Stromal cell of bone marrow (primary cell): ENCODE data around the gene GTF2B.
"Not testable (repeated sequence)": the region's sequence is repeated elsewhere in the genome, so short reads cannot be mapped to it uniquely, and the experiment has no call there.

Experiments used
- DNase-seq: peaks from one replicate; pipeline ENCODE4 v3.0.0-alpha.2; 2012; ENCODE audit warnings: low read depth

The GTF2B gene

DNA sequence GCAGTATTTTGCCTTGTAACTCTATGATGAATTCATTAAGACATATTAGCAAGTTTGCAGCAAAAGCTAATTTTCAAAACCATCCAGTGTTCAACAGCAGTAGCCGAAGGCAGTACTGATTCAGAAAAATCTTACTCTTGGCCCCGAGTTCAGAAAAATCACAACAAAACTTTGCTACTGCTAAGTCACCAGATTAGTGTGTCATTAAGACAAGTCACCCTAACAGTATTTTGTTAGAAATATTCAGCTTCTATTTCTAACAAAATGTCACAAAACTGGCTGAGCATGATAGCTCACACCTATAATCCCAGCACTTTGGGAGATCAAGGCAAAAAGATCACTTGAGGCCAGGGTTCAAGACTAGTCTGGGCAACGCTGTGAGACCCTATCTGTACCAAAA lies 8.2 kb downstream of the GTF2B start:
- DNase-seq, result no peak

DNA sequence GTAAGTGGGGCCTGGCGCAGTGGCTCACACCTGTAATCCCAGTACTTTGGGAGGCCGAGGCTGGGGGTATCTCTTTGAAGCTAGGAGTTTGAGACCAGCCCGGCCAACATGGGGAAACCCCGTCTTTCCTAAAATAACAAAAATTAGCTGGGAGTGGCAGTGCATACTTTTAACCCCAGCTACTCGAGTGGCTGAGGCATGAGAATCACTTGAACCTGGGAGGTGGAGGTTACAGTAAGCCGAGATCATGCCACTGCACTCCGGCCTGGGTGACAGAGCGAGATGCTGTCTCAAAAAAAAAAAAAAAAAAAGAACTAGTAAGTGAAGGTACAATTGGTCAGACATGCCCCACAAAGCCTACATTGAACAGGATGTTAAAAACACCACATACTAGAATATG lies 10.7 kb downstream of the GTF2B start:
- not testable (repeated sequence) for DNase-seq

DNA sequence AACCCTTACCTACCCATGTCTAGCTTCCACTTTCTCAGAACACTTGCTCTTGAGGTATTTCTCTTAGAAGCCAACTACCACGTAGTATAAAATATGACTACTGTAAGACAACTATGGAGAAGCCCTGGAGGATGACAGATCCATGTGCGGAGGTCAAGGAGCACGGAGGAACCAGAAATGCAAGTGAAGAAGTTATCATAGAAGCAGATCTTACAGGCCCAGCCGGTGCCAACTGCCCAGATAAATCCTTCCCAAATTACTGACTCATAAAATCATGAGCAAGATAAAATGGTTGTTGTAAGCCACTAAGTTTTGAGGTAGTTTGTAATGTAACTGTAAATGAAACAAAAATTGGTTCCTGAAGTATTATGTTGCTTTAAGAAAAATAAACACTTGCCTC lies 12.6 kb downstream of the GTF2B start:
- peak; percentile 8 for DNase-seq

DNA sequence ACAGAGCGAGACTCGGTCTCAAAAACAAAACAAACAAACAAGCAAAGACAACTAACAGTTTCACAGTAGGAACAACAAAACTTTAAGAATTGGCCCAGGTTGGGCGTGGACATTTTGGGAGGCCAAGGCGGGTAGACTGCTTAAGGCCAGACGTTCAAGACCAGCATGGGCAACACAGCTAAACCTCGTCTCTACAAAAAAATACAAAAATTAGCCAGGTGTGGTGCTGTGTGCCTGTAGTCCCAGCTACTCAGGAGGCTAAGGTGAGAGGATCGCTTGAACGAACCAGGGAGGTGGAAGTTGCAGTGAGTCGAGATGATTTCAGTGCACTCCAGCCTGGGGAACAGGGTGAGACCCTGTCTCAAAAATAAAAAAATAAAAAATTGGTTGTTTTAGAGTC lies 13.5 kb downstream of the GTF2B start:
- DNase-seq, result no peak

DNA sequence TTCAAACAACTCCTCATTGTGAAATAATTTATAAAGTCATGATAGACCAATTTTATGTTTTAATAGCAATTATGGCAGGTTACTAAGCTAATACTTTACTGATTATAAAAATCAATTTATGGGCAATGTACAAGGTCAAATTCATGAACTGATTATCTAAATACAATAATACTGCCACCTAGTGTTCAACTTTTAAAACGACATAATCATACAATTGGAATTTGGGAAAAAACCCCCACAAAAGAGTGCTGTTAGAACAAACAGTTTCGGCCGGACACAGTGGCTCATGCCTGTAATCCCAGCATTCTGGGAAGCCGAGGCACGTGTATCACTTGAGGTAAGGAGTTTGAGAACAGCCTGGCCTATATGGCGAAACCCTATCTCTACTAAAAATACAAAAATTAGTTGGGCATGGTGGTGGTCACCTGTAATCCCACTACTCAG lies 14.0 kb downstream of the GTF2B start:
- DNase-seq, result peak; percentile 20

DNA sequence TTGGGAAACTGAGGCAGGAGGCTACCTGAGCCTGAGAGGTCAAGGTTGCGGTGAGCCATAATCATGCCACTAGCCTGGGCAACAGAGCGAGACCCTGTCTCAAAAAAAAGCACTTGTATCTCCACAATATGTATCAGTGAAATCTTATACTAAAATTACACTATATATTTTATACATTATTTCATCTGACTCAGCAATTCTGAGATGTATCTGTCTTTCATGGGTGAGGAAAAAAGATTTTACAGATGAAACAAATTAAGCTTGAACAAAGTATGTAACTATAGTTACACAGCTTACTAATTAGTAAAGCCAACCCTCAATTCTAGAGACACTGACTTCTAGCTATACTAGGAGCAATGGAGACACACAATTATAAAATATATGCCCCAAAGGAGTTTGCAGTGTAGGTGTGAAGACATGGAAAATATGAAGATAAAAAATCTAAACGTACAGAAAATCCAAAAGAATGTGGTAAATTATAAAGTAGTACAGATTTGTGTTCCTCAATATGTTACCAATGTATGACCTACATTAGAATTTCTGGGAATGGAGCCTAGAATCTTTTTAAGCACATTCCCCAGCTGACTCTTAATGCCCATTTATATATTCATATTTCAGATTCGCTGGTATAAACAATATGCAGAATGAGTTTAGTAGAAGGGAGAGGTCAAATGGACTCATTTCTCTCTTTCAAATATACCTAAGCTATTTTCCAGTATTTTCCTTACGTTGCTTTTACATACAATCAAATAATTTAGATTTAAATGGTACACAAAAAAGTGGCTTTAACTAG lies 14.6 kb downstream of the GTF2B start:
- no peak for DNase-seq

DNA sequence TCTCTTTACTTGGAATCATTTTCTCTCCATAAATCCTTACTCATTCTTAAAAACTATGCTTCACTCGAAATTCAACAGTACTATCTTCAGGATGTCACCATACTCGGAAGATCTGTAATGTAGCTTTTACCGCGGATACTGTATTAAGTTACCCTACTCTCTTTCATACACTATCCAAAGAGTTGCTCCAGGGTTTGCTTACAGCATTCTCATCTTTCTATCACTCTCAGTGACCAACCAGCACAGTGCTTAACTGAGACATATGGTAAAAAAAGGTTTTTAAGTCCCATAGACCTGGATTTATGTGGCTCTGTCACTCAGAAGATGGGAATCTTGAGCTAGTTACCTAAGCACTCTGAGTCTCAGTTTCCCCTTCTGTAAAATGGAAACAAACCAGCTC lies 15.8 kb downstream of the GTF2B start:
- DNase-seq, result no peak

DNA sequence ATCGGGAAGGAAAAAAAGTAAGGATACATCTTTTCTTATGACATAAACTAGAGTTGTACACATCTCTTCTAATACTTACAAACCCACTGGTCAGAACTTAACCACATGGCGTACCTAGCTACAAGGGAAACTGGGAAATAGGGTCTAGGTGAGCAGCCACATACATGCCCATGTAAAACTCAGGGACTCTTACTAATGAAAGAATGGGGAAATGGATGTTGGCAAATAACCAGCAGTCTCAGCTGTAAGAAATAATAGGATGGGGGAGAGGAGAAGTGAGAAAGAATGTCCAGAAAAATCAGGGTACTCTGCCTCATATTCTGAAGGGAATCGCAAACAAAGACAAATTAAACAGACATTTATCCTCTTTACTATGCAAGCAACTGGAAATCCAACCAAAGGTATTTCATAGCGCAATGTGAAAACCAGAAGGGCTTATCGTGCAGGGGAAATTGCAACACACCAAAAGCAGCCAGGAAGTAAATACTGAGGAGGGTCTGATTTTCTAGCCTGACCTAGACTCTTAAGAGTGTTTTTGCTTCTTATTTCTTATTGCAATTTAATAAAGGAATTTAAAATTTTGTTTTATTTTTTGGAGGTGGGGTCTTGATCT lies 17.5 kb downstream of the GTF2B start:
- DNase-seq, result no peak

DNA sequence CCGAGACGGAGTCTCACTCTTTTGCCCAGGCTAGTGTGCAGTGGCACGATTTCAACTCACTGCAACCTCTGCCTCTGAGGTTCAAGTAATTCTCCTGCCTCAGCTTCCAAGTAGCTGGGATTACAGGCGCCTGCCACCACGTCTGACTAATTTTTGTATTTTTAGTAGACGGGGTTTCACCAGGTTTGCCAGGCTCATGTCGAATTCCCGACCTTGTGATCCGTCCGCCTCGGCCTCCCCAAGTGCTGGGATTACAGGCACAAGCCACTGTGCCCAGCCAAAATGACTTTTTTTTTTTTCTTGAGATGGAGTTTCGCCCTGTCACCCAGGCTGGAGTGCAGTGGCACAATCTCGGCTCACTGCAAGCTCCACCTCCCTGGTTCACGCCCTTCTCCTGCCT lies 21.7 kb downstream of the GTF2B start:
- DNase-seq, result not testable (repeated sequence)

DNA sequence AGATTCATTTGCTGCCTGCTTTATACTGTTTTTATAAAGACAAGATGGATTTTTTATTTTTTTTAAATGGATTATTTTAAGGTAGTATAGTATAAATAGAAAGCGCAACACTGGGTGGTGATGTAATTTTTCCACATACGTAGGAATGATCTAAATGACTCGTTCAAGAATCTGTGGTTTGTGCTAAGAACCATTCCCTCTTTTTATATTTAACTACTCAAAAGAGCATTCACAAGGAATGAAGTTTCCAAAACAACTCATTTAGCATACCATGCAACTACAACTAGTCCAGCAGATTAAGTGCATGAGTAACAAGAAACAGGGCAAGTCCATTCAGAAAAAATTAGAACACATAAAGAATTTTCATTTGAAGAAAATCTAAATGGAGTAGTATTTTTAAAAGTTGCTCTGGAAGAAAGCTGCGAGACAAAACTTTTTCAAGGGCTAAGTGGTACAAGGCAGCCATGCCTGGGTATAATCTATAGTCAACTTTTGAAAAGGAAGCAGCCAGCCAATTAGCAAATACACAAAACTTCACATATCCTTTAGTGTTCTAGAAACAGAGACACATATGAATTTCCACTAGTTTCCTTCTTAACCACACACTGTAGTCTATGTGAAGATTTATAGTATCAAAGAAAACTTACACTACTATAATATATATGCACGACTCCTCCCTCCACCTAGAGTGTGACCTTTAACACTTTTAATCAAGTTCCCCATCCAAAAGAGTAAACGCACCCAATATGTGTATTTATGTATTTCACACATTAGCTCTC lies 23.4 kb downstream of the GTF2B start:
- DNase-seq, result peak; percentile 73

DNA sequence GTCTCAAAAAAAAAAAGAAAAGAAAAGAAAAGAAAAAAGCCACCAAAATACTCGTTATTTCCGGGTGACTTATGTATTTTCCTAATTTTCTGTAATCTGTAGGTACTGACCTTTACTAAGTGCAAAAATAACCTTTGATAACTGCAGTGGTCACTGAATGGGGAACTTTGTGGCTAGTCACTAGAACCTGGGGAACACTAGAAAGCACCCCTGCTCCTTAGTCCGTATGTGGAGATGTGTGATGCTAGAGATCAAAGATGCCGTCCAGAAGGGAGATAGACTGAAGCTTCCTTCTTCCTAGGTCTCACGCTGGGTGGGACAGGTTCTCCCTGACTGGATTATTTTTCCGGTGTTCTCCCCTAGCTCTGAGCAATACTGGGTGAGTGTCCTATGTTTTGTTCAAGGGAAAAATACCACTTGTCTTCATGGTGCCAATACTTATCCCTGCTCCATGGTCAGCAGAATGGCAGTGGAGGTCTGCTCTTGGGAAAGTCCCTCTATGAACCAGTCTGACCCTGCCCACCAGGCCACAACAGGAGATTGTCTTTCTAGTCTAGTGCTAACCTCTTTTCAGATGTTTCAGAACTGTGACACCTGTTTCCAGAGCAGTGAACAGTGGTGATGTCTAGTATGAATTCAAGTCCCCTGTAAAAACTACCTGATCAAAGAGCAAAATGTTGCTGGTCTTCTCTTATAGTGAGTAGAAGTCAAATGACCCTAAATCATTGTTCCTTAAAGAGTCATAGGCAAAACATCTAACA lies 39.9 kb downstream of the GTF2B start:
- DNase-seq, result no peak

DNA sequence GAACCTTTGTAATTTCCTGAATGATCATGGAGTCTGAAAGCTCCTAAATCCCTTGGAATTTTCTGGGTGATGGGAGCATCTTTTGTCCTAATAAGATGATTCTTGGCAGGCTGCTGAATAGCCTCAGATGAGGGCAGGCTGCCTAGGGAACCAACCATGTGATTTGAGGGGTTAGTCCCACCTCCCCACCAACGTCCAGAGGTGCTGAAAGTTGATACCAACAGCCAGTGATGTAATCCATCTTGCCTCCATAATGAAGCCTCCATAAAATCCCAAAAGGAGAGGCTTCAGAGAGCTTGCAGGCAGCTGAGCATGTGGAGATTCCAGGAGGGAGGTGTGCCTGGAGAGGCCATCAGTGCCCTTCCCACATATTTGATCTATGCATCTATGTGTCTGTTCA lies 43.7 kb downstream of the GTF2B start:
- no peak for DNase-seq

DNA sequence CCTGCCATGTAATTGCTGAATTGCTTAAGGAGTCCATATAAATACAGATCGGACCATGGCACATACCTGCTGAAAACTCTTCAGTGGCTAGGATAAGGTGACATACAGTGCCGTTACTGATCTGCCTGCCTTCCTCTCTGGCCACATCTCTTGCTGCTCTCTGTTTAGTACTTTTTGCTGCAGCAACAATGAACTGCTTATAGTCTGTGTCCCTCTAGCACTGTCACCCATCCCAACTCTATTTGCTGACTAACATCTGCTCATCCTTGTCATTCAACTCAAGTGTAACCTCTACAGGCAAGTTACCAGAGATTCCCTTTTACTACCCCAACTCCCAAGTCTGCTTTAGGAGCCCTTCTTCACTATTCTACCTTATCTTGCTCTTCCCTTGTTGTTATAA lies 65.6 kb downstream of the GTF2B start:
- no peak for DNase-seq

DNA sequence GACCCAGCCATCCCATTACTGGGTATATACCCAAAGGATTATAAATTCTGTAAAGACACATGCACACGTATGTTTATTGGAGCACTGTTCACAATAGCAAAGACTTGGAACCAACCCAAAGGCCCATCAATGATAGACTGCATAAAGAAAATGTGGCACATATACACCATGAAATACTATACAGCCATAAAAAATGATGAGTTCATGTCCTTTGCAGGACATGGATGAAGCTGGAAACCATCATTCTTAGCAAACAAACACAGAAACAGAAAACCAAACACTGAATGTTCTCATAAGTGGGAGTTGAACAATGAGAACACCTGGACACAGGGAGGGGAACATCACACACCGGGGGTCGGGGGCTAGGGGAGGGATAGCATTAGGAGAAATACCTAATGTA lies 71.7 kb downstream of the GTF2B start:
- not testable (repeated sequence) for DNase-seq

DNA sequence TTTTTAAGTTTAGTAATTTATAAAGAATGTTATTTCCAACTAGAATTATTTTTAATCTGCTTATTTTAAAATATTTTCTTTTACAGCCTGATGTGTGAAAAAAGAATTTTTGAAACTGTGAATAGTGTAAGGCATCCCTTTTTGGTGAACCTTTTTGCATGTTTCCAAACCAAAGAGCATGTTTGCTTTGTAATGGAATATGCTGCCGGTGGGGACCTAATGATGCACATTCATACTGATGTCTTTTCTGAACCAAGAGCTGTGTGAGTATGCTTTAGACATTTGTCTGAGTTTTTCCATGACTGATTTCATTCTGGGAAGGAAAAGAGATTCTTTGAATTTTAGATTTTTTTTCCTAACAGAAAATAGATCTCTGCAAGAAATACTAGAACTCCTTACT lies 77.9 kb downstream of the GTF2B start:
- DNase-seq, result peak; percentile 24

DNA sequence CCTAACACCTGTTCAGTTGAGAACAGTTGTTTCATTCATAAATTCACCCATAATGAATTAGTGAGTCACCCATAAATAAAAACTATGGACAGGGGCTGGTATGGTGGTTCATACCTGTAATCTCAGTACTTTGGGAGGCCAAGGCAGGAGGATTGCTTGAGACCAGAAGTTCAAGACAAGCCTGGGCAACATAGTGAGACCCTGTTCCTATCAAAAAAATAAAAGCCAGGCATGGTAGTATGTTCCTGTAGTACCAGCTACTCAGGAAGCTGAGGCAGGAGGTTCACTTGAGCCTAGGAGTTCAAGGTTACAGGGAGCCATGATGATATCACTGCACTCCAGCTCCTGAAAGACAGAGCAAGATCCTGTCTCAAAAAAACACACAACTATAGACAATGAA lies 79.0 kb downstream of the GTF2B start:
- no peak for DNase-seq

DNA sequence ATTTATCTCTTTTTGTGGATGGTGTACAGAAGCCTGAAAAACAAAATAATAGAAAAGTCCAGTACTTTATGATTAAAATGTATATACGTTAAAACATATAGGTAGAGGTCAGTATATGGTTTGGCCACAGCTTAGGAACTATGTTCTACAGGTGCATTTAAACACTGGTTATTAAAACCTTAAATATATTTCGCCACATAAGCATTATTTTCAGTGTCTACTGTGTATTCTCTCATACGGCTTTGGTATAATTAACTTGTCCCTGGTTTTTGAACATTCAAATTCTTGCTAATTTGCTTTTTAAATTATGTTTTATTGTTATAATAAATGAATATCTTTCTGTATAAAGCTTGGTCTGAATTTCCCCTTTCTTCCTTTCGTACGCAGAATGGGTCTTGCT lies 87.9 kb downstream of the GTF2B start:
- no peak for DNase-seq

DNA sequence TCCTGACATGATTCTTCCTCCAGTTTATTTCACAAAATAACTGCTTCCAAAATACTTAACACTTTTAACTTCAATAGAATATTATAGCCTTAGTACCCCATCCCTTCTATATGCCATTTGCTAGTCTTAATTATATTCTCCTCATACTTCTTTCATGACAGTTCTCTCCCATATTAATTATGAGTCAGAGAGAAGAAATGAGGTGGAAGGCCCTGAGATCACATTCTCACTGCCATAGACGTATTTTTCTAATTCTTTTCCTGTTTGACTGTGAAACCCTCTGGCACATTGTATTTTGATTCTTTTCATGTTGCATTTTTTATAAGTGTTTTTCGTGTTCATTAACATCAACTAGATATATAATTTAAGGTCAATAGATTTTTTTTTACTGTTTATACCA lies 88.4 kb downstream of the GTF2B start:
- peak; percentile 39 for DNase-seq
